Endodermal cell (in vitro differentiated cells): ENCODE data around the gene NACC2. TPM values are rescaled to one million over a fixed set of nuclear protein-coding genes. Genes with fewer than 3 reads are reported as not detected.
A peak's percentile ranks its signal among the peaks of the same experiment; 100 is the strongest.

Experiments
- DNase-seq: peaks from one replicate; pipeline ENCODE4 v3.0.0-alpha.2; 2017
- H3K27ac ChIP-seq: 2 replicates; pipeline ENCODE4 v1.5.1; 2013; ENCODE audit warnings: mild to moderate bottlenecking, low read depth, low read length, moderate library complexity
- H3K27me3 ChIP-seq: 2 replicates; pipeline ENCODE4 v1.6.1; 2013; ENCODE audit warnings: mild to moderate bottlenecking, low read length, moderate library complexity; ENCODE audit not compliant: insufficient read depth, control insufficient read depth, poor library complexity, severe bottlenecking
- H3K36me3 ChIP-seq: 2 replicates; pipeline ENCODE4 v1.7.0; 2013; ENCODE audit warnings: mild to moderate bottlenecking, low read length, moderate library complexity; ENCODE audit not compliant: control insufficient read depth, insufficient read depth
- H3K4me1 ChIP-seq: one replicate; pipeline ENCODE4 v1.7.0; 2013; ENCODE audit warnings: low read length; ENCODE audit not compliant: control insufficient read depth, insufficient read depth
- H3K4me3 ChIP-seq: 2 replicates; pipeline ENCODE4 v1.5.1; 2013; ENCODE audit warnings: mild to moderate bottlenecking, low read length, moderate library complexity
- H3K9ac ChIP-seq: 2 replicates; pipeline ENCODE4 v1.6.1; 2013; ENCODE audit warnings: mild to moderate bottlenecking, low read length, moderate library complexity; ENCODE audit not compliant: poor library complexity, severe bottlenecking; ENCODE audit errors: extremely low read depth
- H3K9me3 ChIP-seq: 2 replicates; pipeline ENCODE4 v1.6.1; 2013; ENCODE audit warnings: mild to moderate bottlenecking, low read length, moderate library complexity; ENCODE audit not compliant: control insufficient read depth
- H3K27ac Mint-ChIP-seq: 2 replicates; pipeline ENCODE4 v1.8.0; 2020; ENCODE audit warnings: mixed read lengths
- H3K27me3 Mint-ChIP-seq: 2 replicates; pipeline ENCODE4 v1.8.0; 2021; ENCODE audit warnings: mild to moderate bottlenecking, mixed read lengths; ENCODE audit not compliant: insufficient read depth
- H3K36me3 Mint-ChIP-seq: 2 replicates; pipeline ENCODE4 v1.8.0; 2020; ENCODE audit warnings: low read depth, mixed read lengths
- H3K4me1 Mint-ChIP-seq: 2 replicates; pipeline ENCODE4 v1.8.0; 2020; ENCODE audit warnings: mixed read lengths
- H3K4me3 Mint-ChIP-seq: 2 replicates; pipeline ENCODE4 v1.8.0; 2020; ENCODE audit warnings: mild to moderate bottlenecking, moderate library complexity, mixed read lengths
- H3K9me3 Mint-ChIP-seq: 2 replicates; pipeline ENCODE4 v1.8.0; 2020; ENCODE audit warnings: mild to moderate bottlenecking, mixed read lengths
- WGBS, 2 experiments: methylation state at CpG; one replicate each; pipeline versions ENCODE4 v1.1.5 to v1.1.7; 2013; ENCODE audit warnings: missing lambda C conversion rate in 2 of 2, mixed read lengths in 1 of 2; ENCODE audit not compliant: insufficient coverage in 1 of 2, insufficient read length in 1 of 2; 5-methylcytosine and 5-hydroxymethylcytosine counted together
- total RNA-seq, 2 donors: library from RNA; stranded (reverse); fragmentation: NEBNext Ultra II Directional in 1 of 2; extraction: Animal tissue kit (Norgen Biotek cat#: 25700) in 1 of 2; gene quantifications; 2 replicates in 1 of 2; 3 replicates in 1 of 2; pipeline ENCODE4 v1.2.1, GENCODE V29; 2021
- TF ChIP-seq, protein P1 (sequence below): fragments of 200-600 bp; sonication (generic); conservative IDR thresholded peaks from 2 replicates; pipeline ENCODE4 v1.5.0; 2021; ENCODE audit warnings: antibody characterized with exemption, mild to moderate bottlenecking

NACC2 gene
- total RNA-seq, 2 donors from 2014 or later, result 12.4 to 16.7 TPM

GRCh38 chr9:136011703-136012496 lies 83.2 kb downstream of the NACC2 start:
- H3K27me3 ChIP-seq, result no peaks in the 10 kb centered on the region
- Mint-ChIP-seq H3K27ac (no peak overlapping the region), H3K4me3 (no peak overlapping the region), H3K36me3 (peaks cover 2% of the 10 kb centered on the region), H3K9me3 (no peaks in the 10 kb centered on the region), H3K4me1 (peaks cover 8% of the 10 kb centered on the region), H3K27me3 (no peaks in the 10 kb centered on the region)
- TF ChIP-seq, protein P1, sequence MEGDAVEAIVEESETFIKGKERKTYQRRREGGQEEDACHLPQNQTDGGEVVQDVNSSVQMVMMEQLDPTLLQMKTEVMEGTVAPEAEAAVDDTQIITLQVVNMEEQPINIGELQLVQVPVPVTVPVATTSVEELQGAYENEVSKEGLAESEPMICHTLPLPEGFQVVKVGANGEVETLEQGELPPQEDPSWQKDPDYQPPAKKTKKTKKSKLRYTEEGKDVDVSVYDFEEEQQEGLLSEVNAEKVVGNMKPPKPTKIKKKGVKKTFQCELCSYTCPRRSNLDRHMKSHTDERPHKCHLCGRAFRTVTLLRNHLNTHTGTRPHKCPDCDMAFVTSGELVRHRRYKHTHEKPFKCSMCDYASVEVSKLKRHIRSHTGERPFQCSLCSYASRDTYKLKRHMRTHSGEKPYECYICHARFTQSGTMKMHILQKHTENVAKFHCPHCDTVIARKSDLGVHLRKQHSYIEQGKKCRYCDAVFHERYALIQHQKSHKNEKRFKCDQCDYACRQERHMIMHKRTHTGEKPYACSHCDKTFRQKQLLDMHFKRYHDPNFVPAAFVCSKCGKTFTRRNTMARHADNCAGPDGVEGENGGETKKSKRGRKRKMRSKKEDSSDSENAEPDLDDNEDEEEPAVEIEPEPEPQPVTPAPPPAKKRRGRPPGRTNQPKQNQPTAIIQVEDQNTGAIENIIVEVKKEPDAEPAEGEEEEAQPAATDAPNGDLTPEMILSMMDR, result no peak
- no peak overlapping the region for H3K4me3 ChIP-seq
- no peaks in the 10 kb centered on the region for H3K36me3 ChIP-seq
- WGBS, 2 experiments, result 91 to 92% methylated on average over 34 to 59 of the region's 59 CpGs
- peak overlapping the region; percentile 53 for H3K27ac ChIP-seq
- H3K9me3 ChIP-seq, result no peaks in the 10 kb centered on the region
- DNase-seq, result peak; percentile 47
- no peak overlapping the region for H3K9ac ChIP-seq
- H3K4me1 ChIP-seq, result peaks cover 3% of the 10 kb centered on the region

GRCh38 chr9:136011376-136011702 lies 83.8 kb downstream of the NACC2 start:
- H3K27me3 Mint-ChIP-seq, result no peaks in the 10 kb centered on the region
- H3K4me3 Mint-ChIP-seq, result no peak overlapping the region
- TF ChIP-seq, protein P1, result no peak
- H3K27ac Mint-ChIP-seq, result no peak overlapping the region
- peaks cover 2% of the 10 kb centered on the region for H3K36me3 Mint-ChIP-seq
- H3K9ac ChIP-seq, result no peak overlapping the region
- no peak overlapping the region for H3K4me3 ChIP-seq
- 70 to 71% methylated on average over 12 to 25 of the region's 25 CpGs for WGBS, 2 experiments
- no peaks in the 10 kb centered on the region for H3K36me3 ChIP-seq
- peaks cover 8% of the 10 kb centered on the region for H3K4me1 Mint-ChIP-seq
- no peak for DNase-seq
- H3K9me3 ChIP-seq, result no peaks in the 10 kb centered on the region
- H3K4me1 ChIP-seq, result peaks cover 3% of the 10 kb centered on the region
- no peaks in the 10 kb centered on the region for H3K27me3 ChIP-seq
- no peaks in the 10 kb centered on the region for H3K9me3 Mint-ChIP-seq
- H3K27ac ChIP-seq, result peak overlapping the region; percentile 53

DNA sequence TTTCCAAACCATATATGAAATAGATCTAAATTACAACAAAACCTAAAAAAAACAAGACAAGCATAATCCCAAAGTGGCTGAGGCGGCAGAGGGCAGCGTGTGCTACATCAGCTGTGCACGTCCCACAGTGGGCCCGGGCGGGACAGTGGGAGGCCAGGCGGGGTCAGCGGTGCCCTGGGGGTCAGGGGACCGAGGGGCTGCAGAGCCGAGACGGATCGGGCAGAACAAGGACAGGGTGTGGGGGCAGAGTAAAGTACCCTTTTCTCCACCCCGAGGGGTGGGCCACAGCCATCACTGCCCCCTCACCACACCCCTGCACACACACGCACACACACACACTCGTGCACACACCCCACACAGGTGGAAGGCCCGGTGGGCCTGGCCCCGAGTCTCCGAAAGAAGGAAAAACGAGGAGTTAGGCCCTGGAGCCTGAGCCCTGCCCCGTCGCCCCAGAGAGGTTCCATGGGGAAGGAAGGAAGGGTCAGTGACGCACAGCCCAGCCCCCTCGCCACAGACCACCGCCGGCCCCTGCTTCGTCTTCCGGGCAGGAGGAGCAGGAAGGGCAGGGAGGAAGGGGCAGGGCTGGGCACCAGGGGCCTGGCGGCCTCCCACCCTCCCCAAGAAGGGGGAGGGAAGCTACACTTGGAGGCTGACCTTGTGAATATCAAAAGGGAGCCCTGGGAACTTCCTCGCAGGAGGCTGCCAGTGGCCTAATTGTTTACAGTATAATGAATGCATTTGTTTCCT lies 84.3 kb downstream of the NACC2 start:
- TF ChIP-seq, protein P1, result no peak
- WGBS, 2 experiments, result 63 to 83% methylated on average over 8 to 26 of the region's 28 CpGs
- Histone ChIP-seq H3K4me3 (no peak overlapping the region), H3K27ac (peak overlapping the region; percentile 53), H3K4me1 (peaks cover 3% of the 10 kb centered on the region), H3K27me3 (no peaks in the 10 kb centered on the region), H3K36me3 (no peaks in the 10 kb centered on the region), H3K9me3 (no peaks in the 10 kb centered on the region), H3K9ac (no peak overlapping the region)
- H3K4me1 Mint-ChIP-seq, result peaks cover 8% of the 10 kb centered on the region
- H3K27ac Mint-ChIP-seq, result peak overlapping the region; percentile 25
- no peaks in the 10 kb centered on the region for H3K27me3 Mint-ChIP-seq
- no peak overlapping the region for H3K4me3 Mint-ChIP-seq
- no peak for DNase-seq
- H3K9me3 Mint-ChIP-seq, result no peaks in the 10 kb centered on the region
- peaks cover 2% of the 10 kb centered on the region for H3K36me3 Mint-ChIP-seq
